GM10266 (cell line): ENCODE results near the gene RBMS1.

Experiments
- DNase-seq: peaks from one replicate; pipeline ENCODE4 v3.0.0; 2012; ENCODE audit errors: extremely low spot score
- TF ChIP-seq, protein P1 (sequence below): IDR thresholded peaks from 2 replicates; pipeline ENCODE4 v1.5.1; 2012; ENCODE audit warnings: mild to moderate bottlenecking, low read depth; ENCODE audit not compliant: control insufficient read depth, insufficient read depth; ENCODE audit errors: missing control alignments

Gene RBMS1

DNA sequence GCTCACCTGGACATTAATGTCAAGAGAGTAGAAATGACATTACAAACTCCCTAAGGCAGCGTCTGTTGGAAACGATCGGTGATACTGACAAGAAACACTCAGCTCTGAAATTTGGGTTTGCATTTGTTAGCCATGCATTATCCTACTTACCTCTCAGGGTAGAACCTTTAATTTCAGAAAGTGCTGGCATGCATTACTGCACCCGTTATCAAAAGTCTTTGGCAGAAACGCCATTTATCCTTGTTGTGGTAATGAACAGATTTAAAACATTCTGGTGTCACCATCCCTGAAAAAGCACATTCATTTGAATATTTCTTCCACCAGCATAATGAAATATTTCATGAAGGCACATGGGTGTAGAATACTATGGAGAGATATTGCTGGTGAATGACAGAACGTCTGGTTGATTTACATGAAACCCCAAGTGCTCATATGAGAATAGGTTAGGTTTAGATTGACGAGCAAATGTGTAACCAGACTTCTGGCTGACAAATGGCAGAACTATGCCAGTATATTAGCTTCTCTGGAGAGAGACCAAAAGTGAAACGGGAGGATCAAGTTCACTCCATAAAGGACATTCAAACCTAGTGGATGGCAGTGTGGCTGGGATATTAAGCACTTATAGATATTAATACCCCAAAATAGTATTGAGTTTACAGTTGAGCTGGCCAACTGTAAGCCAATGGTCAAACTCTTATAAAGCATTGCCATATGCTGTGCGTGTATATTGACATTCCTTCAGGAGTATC is 240.0 kb downstream of the RBMS1 start:
- DNase-seq, result no peak
- TF ChIP-seq, protein P1, sequence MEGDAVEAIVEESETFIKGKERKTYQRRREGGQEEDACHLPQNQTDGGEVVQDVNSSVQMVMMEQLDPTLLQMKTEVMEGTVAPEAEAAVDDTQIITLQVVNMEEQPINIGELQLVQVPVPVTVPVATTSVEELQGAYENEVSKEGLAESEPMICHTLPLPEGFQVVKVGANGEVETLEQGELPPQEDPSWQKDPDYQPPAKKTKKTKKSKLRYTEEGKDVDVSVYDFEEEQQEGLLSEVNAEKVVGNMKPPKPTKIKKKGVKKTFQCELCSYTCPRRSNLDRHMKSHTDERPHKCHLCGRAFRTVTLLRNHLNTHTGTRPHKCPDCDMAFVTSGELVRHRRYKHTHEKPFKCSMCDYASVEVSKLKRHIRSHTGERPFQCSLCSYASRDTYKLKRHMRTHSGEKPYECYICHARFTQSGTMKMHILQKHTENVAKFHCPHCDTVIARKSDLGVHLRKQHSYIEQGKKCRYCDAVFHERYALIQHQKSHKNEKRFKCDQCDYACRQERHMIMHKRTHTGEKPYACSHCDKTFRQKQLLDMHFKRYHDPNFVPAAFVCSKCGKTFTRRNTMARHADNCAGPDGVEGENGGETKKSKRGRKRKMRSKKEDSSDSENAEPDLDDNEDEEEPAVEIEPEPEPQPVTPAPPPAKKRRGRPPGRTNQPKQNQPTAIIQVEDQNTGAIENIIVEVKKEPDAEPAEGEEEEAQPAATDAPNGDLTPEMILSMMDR, result no peak

DNA sequence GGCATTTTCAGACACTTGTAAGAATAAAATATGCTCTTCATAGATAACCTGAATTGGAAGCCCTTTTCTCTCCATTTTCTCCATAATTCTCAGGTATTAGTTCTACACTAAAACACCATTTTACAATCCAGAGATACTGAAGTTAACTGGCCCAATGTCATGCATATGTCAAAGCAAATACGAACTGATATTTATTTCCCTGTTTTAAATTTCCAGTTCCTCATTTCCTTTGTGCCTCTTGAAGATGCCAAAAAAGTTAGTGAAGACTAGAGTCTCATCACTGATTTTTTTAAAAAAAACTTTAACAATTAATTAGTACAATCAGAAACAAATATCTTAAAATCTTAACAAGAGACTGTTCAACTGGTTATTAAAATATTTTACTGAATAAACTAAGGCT is 240.7 kb downstream of the RBMS1 start:
- TF ChIP-seq, protein P1, result no peak
- no peak for DNase-seq

DNA sequence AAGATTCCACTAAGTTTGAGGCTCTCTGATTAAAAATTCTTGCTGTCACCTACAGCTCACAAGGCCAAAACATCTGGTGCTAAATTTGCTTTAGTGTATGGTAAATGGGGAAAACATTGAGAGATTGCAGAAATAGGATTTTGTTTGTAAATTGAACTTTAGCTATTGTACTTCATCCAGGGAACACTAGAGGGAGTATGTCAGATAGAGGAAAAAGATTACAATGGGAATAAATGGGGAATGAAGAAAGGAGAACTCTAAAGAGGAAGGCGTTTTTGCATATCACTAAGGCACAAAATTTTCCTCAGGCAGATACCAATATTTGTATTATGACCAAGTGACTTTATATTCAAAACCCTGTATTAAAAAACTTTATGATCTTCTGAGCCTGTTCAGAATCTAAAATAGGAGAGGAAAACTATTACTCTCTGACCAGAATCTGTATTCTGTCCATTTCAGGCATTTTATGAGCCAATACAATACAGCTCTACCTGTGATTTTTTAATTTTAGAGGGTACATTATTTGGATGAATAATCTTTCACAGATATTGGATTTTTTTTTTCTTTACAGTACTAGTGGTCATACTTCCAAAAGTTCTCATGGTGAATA is 241.2 kb downstream of the RBMS1 start:
- TF ChIP-seq, protein P1, result peak; percentile 76
- DNase-seq, result no peak

DNA sequence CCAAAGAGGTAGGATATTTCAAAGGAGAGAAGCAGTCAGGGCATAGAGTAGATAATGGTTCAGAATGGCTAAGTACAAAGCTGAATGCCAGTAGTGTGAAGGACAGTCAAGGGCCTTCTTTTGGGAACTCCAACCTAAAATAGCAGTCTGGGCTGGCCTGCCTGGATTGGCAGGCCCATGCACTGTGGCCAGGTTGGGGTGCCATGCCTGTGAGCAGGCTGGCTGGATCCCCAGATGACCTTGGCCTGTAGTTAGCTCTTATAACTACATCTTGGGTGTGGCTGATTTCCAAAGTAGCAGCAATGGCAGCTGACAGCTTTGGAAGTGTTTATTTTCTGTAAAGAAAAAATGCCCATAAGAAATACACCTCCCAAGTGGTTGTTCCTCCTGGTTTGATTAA is 242.0 kb downstream of the RBMS1 start:
- no peak for DNase-seq
- TF ChIP-seq, protein P1, result no peak

DNA sequence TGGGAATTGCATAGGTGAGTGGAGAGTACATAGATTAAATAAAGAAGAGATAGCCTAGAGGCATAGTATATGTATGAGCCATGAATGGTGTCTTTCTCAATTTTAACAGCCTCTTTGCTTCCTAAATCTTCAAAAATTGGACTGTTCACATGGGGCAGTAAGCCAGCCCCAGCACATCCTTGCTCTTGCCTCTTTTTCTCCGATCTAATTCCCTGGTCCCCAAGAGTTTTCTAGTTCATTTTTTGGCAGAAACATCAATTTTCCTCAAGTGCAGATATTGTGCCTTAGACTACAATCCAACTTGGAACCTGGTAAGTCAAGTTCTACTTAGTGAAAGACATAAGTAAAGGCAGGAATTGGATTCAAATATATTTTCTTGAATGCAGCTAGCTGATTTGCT is 243.7 kb downstream of the RBMS1 start:
- TF ChIP-seq, protein P1, result no peak
- no peak for DNase-seq

DNA sequence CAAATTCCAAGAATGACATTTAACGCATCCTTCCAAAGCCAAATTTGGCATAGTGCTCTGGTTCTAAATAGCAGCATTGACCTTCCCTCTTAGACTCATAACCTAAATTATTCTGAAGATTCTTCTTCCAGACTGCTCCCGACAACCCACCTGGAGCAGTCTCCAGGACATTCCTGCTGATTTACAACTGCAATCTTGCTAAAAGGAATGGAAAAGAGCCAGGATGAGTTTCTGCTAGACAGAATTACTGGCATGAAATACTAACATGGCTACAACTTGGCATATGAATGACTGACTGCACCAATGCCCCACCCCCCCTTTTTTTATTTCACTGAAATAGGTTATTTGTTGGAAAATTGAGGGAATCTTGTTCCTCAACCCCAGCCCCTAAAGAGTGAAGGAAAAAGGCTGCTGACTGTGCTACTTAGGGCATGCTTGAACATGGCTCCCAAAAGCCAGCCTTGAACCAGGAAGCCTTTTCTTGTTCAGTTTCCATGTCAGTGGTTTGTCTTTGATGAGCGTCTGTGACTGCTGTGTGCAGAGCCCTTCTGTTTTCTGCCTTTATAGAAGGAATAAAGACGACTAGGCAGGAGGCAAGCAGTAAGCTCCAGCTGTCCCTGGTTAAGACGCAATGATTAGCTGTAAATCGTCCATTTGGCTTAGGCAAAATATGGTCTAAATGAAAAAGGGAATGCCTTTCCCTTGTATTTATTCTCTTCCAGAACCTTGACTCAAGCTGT is 246.1 kb downstream of the RBMS1 start:
- TF ChIP-seq, protein P1, result no peak
- DNase-seq, result no peak
